ENCODE data around the gene STAT5A.

STAT5A gene

GRCh38 chr17:42281571-42282096 is 6.7 kb upstream of the STAT5A start:
- H3K27me3 ChIP-seq (ENCODE audit: insufficient read depth, insufficient read length): peaks cover 8% of the 10 kb centered on the region
- no peak for DNase-seq (ENCODE audit: low read depth, low spot score)
- H3K4me3 ChIP-seq (ENCODE audit: insufficient read length, low read depth): no peak overlapping the region
- H3K9me3 ChIP-seq (ENCODE audit: insufficient read depth, low read length): no peaks in the 10 kb centered on the region
- peaks cover 10% of the 10 kb centered on the region for H3K4me1 ChIP-seq (ENCODE audit: insufficient read depth, insufficient read length)
- no peaks in the 10 kb centered on the region for H3K36me3 ChIP-seq (ENCODE audit: insufficient read depth, insufficient read length, low read length)
- H3K9ac ChIP-seq (ENCODE audit: insufficient read length, low read depth): no peak overlapping the region
- TF ChIP-seq ZNF274 (IDR thresholded peaks at IDR 0.05; ENCODE audit: low read depth, low read length) (no peak), YY1 (IDR thresholded peaks at IDR 0.05; ENCODE audit: insufficient read depth, insufficient read length) (no peak), SUZ12 (IDR thresholded peaks at IDR 0.05; ENCODE audit: extremely low read depth, insufficient read depth, insufficient read length) (no peak)

- no peak for DNase-seq (ENCODE audit: low read depth, low spot score)
- H3K4me1 ChIP-seq (ENCODE audit: insufficient read depth, insufficient read length): peaks cover 13% of the 10 kb centered on the region
- TF ChIP-seq YY1 (IDR thresholded peaks at IDR 0.05; ENCODE audit: insufficient read depth, insufficient read length): no peak
- no peak for TF ChIP-seq ZNF274 (IDR thresholded peaks at IDR 0.05; ENCODE audit: low read depth, low read length)
- TF ChIP-seq SUZ12 (IDR thresholded peaks at IDR 0.05; ENCODE audit: extremely low read depth, insufficient read depth, insufficient read length): no peak
- H3K9ac ChIP-seq (ENCODE audit: insufficient read length, low read depth): no peak overlapping the region
- H3K9me3 ChIP-seq (ENCODE audit: insufficient read depth, low read length): no peaks in the 10 kb centered on the region
- H3K36me3 ChIP-seq (ENCODE audit: insufficient read depth, insufficient read length, low read length): no peaks in the 10 kb centered on the region
- H3K4me3 ChIP-seq (ENCODE audit: insufficient read length, low read depth): no peak overlapping the region
- H3K27me3 ChIP-seq (ENCODE audit: insufficient read depth, insufficient read length): peaks cover 5% of the 10 kb centered on the region
Measured at GRCh38 chr17:42282478-42283080, 5.7 kb upstream of the STAT5A start.

GRCh38 chr17:42283241-42284023 is 4.9 kb upstream of the STAT5A start:
- Histone ChIP-seq H3K4me1 (ENCODE audit: insufficient read depth, insufficient read length) (peaks cover 14% of the 10 kb centered on the region), H3K36me3 (ENCODE audit: insufficient read depth, insufficient read length, low read length) (no peaks in the 10 kb centered on the region), H3K9me3 (ENCODE audit: insufficient read depth, low read length) (no peaks in the 10 kb centered on the region), H3K4me3 (ENCODE audit: insufficient read length, low read depth) (no peak overlapping the region), H3K27me3 (ENCODE audit: insufficient read depth, insufficient read length) (peaks cover 14% of the 10 kb centered on the region), H3K9ac (ENCODE audit: insufficient read length, low read depth) (no peak overlapping the region)
- no peak for DNase-seq (ENCODE audit: low read depth, low spot score)
- TF ChIP-seq ZNF274 (IDR thresholded peaks at IDR 0.05; ENCODE audit: low read depth, low read length) (no peak), SUZ12 (IDR thresholded peaks at IDR 0.05; ENCODE audit: extremely low read depth, insufficient read depth, insufficient read length) (no peak), YY1 (IDR thresholded peaks at IDR 0.05; ENCODE audit: insufficient read depth, insufficient read length) (no peak)

- H3K4me1 ChIP-seq (ENCODE audit: insufficient read depth, insufficient read length): peaks cover 19% of the 10 kb centered on the region
- peaks cover 19% of the 10 kb centered on the region for H3K27me3 ChIP-seq (ENCODE audit: insufficient read depth, insufficient read length)
- no peak overlapping the region for H3K4me3 ChIP-seq (ENCODE audit: insufficient read length, low read depth)
- DNase-seq (ENCODE audit: low read depth, low spot score): no peak
- H3K9me3 ChIP-seq (ENCODE audit: insufficient read depth, low read length): no peaks in the 10 kb centered on the region
- TF ChIP-seq ZNF274 (IDR thresholded peaks at IDR 0.05; ENCODE audit: low read depth, low read length) (no peak), YY1 (IDR thresholded peaks at IDR 0.05; ENCODE audit: insufficient read depth, insufficient read length) (no peak), SUZ12 (IDR thresholded peaks at IDR 0.05; ENCODE audit: extremely low read depth, insufficient read depth, insufficient read length) (no peak)
- no peaks in the 10 kb centered on the region for H3K36me3 ChIP-seq (ENCODE audit: insufficient read depth, insufficient read length, low read length)
- no peak overlapping the region for H3K9ac ChIP-seq (ENCODE audit: insufficient read length, low read depth)
Measured at GRCh38 chr17:42284024-42284369, 4.3 kb upstream of the STAT5A start.

- TF ChIP-seq YY1 (IDR thresholded peaks at IDR 0.05; ENCODE audit: insufficient read depth, insufficient read length): no peak
- no peak for TF ChIP-seq ZNF274 (IDR thresholded peaks at IDR 0.05; ENCODE audit: low read depth, low read length)
- TF ChIP-seq SUZ12 (IDR thresholded peaks at IDR 0.05; ENCODE audit: extremely low read depth, insufficient read depth, insufficient read length): no peak
- Histone ChIP-seq H3K36me3 (ENCODE audit: insufficient read depth, insufficient read length, low read length) (no peaks in the 10 kb centered on the region), H3K9me3 (ENCODE audit: insufficient read depth, low read length) (no peaks in the 10 kb centered on the region), H3K4me1 (ENCODE audit: insufficient read depth, insufficient read length) (peaks cover 24% of the 10 kb centered on the region), H3K9ac (ENCODE audit: insufficient read length, low read depth) (no peak overlapping the region), H3K4me3 (ENCODE audit: insufficient read length, low read depth) (no peak overlapping the region), H3K27me3 (ENCODE audit: insufficient read depth, insufficient read length) (peaks cover 25% of the 10 kb centered on the region)
- DNase-seq (ENCODE audit: low read depth, low spot score): no peak
Measured at GRCh38 chr17:42284566-42284965, 3.7 kb upstream of the STAT5A start.

GRCh38 chr17:42285346-42286050 is 2.8 kb upstream of the STAT5A start:
- Histone ChIP-seq H3K9ac (ENCODE audit: insufficient read length, low read depth) (no peak overlapping the region), H3K4me1 (ENCODE audit: insufficient read depth, insufficient read length) (peaks cover 24% of the 10 kb centered on the region), H3K4me3 (ENCODE audit: insufficient read length, low read depth) (no peak overlapping the region), H3K9me3 (ENCODE audit: insufficient read depth, low read length) (no peaks in the 10 kb centered on the region), H3K36me3 (ENCODE audit: insufficient read depth, insufficient read length, low read length) (no peaks in the 10 kb centered on the region), H3K27me3 (ENCODE audit: insufficient read depth, insufficient read length) (peaks cover 28% of the 10 kb centered on the region)
- TF ChIP-seq ZNF274 (IDR thresholded peaks at IDR 0.05; ENCODE audit: low read depth, low read length): no peak
- TF ChIP-seq YY1 (IDR thresholded peaks at IDR 0.05; ENCODE audit: insufficient read depth, insufficient read length): no peak
- no peak for TF ChIP-seq SUZ12 (IDR thresholded peaks at IDR 0.05; ENCODE audit: extremely low read depth, insufficient read depth, insufficient read length)
- no peak for DNase-seq (ENCODE audit: low read depth, low spot score)
